Measurements from ENCODE around the gene RSPH1.
A peak's percentile ranks its signal among the peaks of the same experiment; 100 is the strongest.

RSPH1 gene

GRCh38 chr21:42468491-42469131 is 27.4 kb downstream of the RSPH1 start:
- H3K27ac ChIP-seq = peak overlapping the region; percentile 56
- TF ChIP-seq ZFX (IDR thresholded peaks at IDR 0.05) = no peak
- TF ChIP-seq, protein P1, sequence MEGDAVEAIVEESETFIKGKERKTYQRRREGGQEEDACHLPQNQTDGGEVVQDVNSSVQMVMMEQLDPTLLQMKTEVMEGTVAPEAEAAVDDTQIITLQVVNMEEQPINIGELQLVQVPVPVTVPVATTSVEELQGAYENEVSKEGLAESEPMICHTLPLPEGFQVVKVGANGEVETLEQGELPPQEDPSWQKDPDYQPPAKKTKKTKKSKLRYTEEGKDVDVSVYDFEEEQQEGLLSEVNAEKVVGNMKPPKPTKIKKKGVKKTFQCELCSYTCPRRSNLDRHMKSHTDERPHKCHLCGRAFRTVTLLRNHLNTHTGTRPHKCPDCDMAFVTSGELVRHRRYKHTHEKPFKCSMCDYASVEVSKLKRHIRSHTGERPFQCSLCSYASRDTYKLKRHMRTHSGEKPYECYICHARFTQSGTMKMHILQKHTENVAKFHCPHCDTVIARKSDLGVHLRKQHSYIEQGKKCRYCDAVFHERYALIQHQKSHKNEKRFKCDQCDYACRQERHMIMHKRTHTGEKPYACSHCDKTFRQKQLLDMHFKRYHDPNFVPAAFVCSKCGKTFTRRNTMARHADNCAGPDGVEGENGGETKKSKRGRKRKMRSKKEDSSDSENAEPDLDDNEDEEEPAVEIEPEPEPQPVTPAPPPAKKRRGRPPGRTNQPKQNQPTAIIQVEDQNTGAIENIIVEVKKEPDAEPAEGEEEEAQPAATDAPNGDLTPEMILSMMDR (conservative IDR thresholded peaks at IDR 0.05) = no peak

GRCh38 chr21:42467140-42467983 is 28.7 kb downstream of the RSPH1 start:
- no peak overlapping the region for H3K27ac ChIP-seq
- TF ChIP-seq ZFX (IDR thresholded peaks at IDR 0.05) = no peak
- TF ChIP-seq, protein P1 (conservative IDR thresholded peaks at IDR 0.05) = no peak

DNA sequence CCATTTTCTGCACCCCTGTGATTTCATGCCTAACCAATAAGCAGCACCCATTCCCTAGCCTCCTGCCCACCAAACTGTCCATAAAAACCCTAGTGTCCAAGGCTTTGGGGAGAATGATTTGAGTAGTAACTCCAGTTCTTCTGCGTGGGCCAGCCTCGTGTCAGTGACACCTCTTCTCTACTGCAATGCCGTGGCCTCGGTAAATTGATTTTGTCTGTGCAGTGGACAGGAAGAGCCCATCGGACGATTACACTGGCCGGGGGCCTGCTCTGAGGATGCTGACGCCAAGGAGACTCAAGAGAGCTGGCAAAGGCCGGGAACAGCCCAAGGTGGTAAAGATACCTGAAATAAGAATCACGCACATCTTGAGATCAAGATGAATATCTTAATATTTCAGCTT is 29.3 kb downstream of the RSPH1 start:
- H3K27ac ChIP-seq = no peak overlapping the region

DNA sequence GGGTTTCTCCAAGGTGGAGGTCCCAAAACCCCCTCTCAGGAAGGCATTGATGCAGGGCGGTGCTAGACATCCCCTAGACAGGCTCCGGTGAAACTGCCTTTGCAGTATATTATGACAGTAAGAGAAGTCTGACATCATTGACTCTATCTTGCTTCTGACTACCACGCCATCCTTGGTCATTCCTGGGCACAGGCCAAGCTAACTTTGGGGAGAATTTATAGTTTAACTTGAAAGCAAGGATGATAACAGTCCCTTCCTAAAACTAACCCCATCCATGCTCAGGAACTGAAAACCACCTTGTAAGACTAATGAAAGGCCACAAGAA is 30.3 kb downstream of the RSPH1 start:
- TF ChIP-seq ZFX (IDR thresholded peaks at IDR 0.05) = no peak
- TF ChIP-seq, protein P1 (conservative IDR thresholded peaks at IDR 0.05) = no peak
- no peak overlapping the region for H3K27ac ChIP-seq

More for the DNA sequence above, 29.3 kb downstream of the RSPH1 start:
- TF ChIP-seq, protein P1 (conservative IDR thresholded peaks at IDR 0.05) = no peak
- no peak for TF ChIP-seq ZFX (IDR thresholded peaks at IDR 0.05)

DNA sequence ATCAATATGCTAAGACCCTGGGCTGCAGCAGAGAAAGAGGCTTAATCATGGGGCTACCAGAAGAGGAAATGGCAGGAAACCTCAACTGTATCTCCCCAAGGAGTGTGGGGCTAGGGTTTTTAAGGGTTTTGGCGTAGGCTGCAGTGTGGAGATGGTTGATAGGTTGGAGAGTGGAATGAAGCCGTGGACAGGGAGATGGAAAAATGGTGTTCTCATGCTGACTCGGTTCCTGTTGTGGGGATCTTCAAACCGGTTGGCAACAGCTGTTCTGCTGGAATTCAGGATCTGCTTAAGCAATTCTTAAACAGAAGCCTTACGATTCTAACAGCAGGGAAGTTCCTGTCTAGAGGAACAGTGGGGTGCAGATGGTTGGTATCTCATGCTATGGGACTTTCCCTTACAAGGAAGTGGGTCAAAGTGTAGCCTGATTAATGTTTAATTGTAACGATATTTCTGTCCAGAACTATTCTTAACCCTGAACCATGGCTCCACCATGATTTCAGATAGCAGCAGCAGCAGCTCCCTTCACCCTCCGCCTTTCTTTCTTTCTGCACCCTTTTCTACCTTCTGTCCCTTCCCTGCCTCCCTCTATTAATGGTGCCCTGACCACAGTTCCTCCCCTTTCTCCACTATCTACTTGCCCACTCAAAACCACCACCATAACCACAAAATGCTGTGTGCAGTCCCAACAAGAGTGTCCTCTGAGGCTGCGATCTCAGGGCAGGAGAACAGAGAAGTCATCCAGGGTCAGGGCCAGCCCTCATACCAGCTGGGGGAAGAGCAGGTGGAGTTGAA is 30.8 kb downstream of the RSPH1 start:
- H3K27ac ChIP-seq = no peak overlapping the region
- TF ChIP-seq, protein P1 (conservative IDR thresholded peaks at IDR 0.05) = no peak
- no peak for TF ChIP-seq ZFX (IDR thresholded peaks at IDR 0.05)

DNA sequence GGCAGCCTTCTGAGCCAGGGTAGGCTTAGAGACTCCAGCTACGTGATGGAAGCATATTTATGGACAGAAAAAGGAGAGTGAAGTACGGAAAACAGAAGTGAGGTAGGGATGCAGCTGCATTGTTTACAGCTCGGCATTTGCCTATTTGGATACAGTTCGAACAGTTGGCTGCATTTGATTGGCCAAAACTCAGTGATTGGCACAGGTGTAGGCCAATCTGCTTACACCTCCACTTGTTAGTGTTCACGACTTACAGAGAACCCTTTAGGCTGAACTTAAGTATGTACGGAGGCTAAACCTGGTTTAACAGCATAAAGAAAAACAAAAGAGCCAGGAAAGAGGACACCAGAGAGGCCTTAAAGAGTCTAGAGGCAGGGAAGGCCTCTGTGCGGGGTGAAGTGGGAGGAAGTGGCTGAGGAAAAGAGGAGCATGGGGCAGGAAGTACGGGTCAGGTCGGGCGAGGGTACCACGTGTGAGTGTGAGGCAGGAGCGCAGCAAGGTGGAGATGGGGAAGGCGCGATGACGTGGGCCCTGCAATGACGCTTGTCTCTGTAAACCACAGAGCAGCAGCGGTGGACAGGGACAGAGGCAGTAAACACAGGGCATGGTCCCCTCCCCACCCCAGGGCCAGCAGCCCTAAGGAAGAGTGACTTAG is 32.0 kb downstream of the RSPH1 start:
- peak overlapping the region; percentile 51 for H3K27ac ChIP-seq
- TF ChIP-seq ZFX (IDR thresholded peaks at IDR 0.05) = no peak
- TF ChIP-seq, protein P1 (conservative IDR thresholded peaks at IDR 0.05) = no peak

All from C4-2B (cell line).